ENCODE measurements around the gene PCDHGA12. TPM values are rescaled to one million over a fixed set of nuclear protein-coding genes. Genes with fewer than 3 reads are reported as not detected.

Gene PCDHGA12
- total and polyA plus RNA-seq, 2 of the 8 experiments (the other 6 are each of a cell fraction or from before 2014, with no cell fraction given), result 0.88 to 1.3 TPM

DNA sequence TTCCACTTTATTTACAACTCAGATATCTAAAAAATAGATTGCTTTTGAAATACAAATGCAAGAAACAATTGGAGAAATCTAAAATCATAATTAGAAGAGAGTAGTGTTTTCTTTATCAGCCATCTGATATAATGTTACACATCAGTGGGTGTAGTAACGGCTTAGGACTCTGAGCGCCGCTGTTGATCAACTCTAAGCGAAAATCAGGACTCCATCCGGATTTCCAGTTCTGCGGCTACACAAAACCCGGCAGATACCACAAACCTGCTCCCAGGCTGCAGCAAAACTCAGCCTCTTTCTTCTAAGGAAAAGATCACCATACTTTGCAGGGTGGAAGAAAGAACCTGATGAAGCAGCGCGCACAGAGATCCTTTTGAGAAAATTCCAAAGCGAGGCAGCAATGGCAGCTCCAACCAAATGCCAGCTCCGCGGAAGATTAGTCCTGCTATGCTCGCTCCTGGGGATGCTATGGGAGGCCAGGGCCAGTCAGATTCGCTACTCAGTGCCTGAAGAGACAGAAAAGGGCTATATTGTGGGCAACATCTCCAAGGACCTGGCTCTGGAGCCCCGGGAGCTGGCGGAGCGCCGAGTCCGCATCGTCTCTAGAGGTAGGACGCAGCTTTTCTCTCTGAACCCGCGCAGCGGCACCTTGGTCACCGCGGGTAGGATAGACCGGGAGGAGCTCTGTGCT is 27.6 kb upstream of the PCDHGA12 start, which contains the start of gene PCDHGA9 (continued):
- TF ChIP-seq, protein P1, sequence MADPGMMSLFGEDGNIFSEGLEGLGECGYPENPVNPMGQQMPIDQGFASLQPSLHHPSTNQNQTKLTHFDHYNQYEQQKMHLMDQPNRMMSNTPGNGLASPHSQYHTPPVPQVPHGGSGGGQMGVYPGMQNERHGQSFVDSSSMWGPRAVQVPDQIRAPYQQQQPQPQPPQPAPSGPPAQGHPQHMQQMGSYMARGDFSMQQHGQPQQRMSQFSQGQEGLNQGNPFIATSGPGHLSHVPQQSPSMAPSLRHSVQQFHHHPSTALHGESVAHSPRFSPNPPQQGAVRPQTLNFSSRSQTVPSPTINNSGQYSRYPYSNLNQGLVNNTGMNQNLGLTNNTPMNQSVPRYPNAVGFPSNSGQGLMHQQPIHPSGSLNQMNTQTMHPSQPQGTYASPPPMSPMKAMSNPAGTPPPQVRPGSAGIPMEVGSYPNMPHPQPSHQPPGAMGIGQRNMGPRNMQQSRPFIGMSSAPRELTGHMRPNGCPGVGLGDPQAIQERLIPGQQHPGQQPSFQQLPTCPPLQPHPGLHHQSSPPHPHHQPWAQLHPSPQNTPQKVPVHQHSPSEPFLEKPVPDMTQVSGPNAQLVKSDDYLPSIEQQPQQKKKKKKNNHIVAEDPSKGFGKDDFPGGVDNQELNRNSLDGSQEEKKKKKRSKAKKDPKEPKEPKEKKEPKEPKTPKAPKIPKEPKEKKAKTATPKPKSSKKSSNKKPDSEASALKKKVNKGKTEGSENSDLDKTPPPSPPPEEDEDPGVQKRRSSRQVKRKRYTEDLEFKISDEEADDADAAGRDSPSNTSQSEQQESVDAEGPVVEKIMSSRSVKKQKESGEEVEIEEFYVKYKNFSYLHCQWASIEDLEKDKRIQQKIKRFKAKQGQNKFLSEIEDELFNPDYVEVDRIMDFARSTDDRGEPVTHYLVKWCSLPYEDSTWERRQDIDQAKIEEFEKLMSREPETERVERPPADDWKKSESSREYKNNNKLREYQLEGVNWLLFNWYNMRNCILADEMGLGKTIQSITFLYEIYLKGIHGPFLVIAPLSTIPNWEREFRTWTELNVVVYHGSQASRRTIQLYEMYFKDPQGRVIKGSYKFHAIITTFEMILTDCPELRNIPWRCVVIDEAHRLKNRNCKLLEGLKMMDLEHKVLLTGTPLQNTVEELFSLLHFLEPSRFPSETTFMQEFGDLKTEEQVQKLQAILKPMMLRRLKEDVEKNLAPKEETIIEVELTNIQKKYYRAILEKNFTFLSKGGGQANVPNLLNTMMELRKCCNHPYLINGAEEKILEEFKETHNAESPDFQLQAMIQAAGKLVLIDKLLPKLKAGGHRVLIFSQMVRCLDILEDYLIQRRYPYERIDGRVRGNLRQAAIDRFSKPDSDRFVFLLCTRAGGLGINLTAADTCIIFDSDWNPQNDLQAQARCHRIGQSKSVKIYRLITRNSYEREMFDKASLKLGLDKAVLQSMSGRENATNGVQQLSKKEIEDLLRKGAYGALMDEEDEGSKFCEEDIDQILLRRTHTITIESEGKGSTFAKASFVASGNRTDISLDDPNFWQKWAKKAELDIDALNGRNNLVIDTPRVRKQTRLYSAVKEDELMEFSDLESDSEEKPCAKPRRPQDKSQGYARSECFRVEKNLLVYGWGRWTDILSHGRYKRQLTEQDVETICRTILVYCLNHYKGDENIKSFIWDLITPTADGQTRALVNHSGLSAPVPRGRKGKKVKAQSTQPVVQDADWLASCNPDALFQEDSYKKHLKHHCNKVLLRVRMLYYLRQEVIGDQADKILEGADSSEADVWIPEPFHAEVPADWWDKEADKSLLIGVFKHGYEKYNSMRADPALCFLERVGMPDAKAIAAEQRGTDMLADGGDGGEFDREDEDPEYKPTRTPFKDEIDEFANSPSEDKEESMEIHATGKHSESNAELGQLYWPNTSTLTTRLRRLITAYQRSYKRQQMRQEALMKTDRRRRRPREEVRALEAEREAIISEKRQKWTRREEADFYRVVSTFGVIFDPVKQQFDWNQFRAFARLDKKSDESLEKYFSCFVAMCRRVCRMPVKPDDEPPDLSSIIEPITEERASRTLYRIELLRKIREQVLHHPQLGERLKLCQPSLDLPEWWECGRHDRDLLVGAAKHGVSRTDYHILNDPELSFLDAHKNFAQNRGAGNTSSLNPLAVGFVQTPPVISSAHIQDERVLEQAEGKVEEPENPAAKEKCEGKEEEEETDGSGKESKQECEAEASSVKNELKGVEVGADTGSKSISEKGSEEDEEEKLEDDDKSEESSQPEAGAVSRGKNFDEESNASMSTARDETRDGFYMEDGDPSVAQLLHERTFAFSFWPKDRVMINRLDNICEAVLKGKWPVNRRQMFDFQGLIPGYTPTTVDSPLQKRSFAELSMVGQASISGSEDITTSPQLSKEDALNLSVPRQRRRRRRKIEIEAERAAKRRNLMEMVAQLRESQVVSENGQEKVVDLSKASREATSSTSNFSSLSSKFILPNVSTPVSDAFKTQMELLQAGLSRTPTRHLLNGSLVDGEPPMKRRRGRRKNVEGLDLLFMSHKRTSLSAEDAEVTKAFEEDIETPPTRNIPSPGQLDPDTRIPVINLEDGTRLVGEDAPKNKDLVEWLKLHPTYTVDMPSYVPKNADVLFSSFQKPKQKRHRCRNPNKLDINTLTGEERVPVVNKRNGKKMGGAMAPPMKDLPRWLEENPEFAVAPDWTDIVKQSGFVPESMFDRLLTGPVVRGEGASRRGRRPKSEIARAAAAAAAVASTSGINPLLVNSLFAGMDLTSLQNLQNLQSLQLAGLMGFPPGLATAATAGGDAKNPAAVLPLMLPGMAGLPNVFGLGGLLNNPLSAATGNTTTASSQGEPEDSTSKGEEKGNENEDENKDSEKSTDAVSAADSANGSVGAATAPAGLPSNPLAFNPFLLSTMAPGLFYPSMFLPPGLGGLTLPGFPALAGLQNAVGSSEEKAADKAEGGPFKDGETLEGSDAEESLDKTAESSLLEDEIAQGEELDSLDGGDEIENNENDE (IDR thresholded peaks at IDR 0.05; ENCODE audit: insufficient replicate concordance, low read length), result no peak
- TF ChIP-seq, protein P2, sequence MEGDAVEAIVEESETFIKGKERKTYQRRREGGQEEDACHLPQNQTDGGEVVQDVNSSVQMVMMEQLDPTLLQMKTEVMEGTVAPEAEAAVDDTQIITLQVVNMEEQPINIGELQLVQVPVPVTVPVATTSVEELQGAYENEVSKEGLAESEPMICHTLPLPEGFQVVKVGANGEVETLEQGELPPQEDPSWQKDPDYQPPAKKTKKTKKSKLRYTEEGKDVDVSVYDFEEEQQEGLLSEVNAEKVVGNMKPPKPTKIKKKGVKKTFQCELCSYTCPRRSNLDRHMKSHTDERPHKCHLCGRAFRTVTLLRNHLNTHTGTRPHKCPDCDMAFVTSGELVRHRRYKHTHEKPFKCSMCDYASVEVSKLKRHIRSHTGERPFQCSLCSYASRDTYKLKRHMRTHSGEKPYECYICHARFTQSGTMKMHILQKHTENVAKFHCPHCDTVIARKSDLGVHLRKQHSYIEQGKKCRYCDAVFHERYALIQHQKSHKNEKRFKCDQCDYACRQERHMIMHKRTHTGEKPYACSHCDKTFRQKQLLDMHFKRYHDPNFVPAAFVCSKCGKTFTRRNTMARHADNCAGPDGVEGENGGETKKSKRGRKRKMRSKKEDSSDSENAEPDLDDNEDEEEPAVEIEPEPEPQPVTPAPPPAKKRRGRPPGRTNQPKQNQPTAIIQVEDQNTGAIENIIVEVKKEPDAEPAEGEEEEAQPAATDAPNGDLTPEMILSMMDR (IDR thresholded peaks at IDR 0.05; ENCODE audit: control extremely low read depth in 1 of 3, insufficient read depth in 1 of 3, low read depth in 1 of 3, low read length in 3 of 3), result peak in 2 of 3 experiments; percentile 21 to 35; a peak in 3 of 4 replicates
- TF ChIP-seq POLR2AphosphoS5 (IDR thresholded peaks at IDR 0.05; ENCODE audit: low read depth, low read length), result no peak
- no peak for TF ChIP-seq TAF7 (optimal IDR thresholded peaks at IDR 0.05; ENCODE audit: borderline replicate concordance, low read depth, low read length)
